ENCODE measurements around the gene CNP. TPM values are rescaled to one million over a fixed set of nuclear protein-coding genes. Genes with fewer than 3 reads are reported as not detected.
"Not testable (repeated sequence)": the region's sequence is repeated elsewhere in the genome, so short reads cannot be mapped to it uniquely, and the experiment has no call there.

The CNP gene
- 10 to 100 TPM; 63.1 to 85.3 TPM for total RNA-seq

GRCh38 chr17:41966463-41967140, at the start of gene CNP:
TSS of gene CNP (plus strand) at chr17:41966795. CDS start at chr17:41966885, 90 bp downstream.
- Mint-ChIP-seq H3K36me3 (peaks cover 13 to 16% of the 10 kb centered on the region in 2 donors), H3K27ac (peak within 1 kb of the TSS; percentile 73 to 98), H3K9me3 (no peaks in the 10 kb centered on the region)
- DNase-seq (ENCODE audit: low spot score in 2 of 2) = peak; percentile 90
- peak; percentile 76 to 85 for ATAC-seq

GRCh38 chr17:41917192-41917591, 49.4 kb upstream of the CNP start:
- H3K9me3 Mint-ChIP-seq = no peaks in the 10 kb centered on the region
- peak overlapping the region; percentile 77 to 89 for H3K27ac Mint-ChIP-seq

GRCh38 chr17:41917679-41918313, 48.8 kb upstream of the CNP start:
- peak in 1 of 2 donors; percentile 1 for ATAC-seq
- Mint-ChIP-seq H3K9me3 (no peaks in the 10 kb centered on the region), H3K36me3 (peaks cover 10 to 11% of the 10 kb centered on the region in 2 donors), H3K27ac (peak overlapping the region; percentile 77 to 89)
- peak in 1 of 2 donors; percentile 61 for DNase-seq (ENCODE audit: low spot score in 2 of 2)

More at GRCh38 chr17:41917192-41917591, 49.4 kb upstream of the CNP start:
- H3K36me3 Mint-ChIP-seq = peaks cover 11 to 14% of the 10 kb centered on the region in 2 donors
- ATAC-seq = no peak
- no peak for DNase-seq (ENCODE audit: low spot score in 2 of 2)

GRCh38 chr17:41918314-41919164, 48.1 kb upstream of the CNP start, which contains the start of gene ACLY:
TSS of gene ACLY (minus strand) at chr17:41918951. CDS start at chr17:41913873, 5,078 bp downstream.
- H3K27ac Mint-ChIP-seq = peak within 1 kb of the TSS; percentile 89 to 90
- DNase-seq (ENCODE audit: low spot score in 2 of 2) (peak; percentile 97 to 99), ATAC-seq (peak; percentile 99 to 100)
- H3K9me3 Mint-ChIP-seq = no peaks in the 10 kb centered on the region
- H3K36me3 Mint-ChIP-seq = peaks cover 5% of the 10 kb centered on the region in 2 donors

- Mint-ChIP-seq H3K9me3 (no peaks in the 10 kb centered on the region), H3K36me3 (peaks cover 5% of the 10 kb centered on the region in 2 donors), H3K27ac (peak overlapping the region in 1 of 2 donors; percentile 89)
- DNase-seq (ENCODE audit: low spot score in 2 of 2) (no peak), ATAC-seq (peak; percentile 3 to 12)
These were observed 47.3 kb upstream of the CNP start for GRCh38 chr17:41919165-41919817.

GRCh38 chr17:41919840-41920579, 46.6 kb upstream of the CNP start:
- DNase-seq (ENCODE audit: low spot score in 2 of 2) = no peak
- no peak overlapping the region for H3K27ac Mint-ChIP-seq
- no peaks in the 10 kb centered on the region for H3K9me3 Mint-ChIP-seq
- no peak for ATAC-seq
- peaks cover 5% of the 10 kb centered on the region in 2 donors for H3K36me3 Mint-ChIP-seq

GRCh38 chr17:41920580-41920955, 46.0 kb upstream of the CNP start:
- Mint-ChIP-seq H3K27ac (no peak overlapping the region), H3K9me3 (no peaks in the 10 kb centered on the region), H3K36me3 (peaks cover 5% of the 10 kb centered on the region in 2 donors)
- DNase-seq (ENCODE audit: low spot score in 2 of 2) (no peak), ATAC-seq (no peak)

GRCh38 chr17:41925991-41926590, 40.5 kb upstream of the CNP start:
- peaks cover 0 to 13% of the 10 kb centered on the region in 2 donors for H3K36me3 Mint-ChIP-seq
- H3K9me3 Mint-ChIP-seq = no peaks in the 10 kb centered on the region
- ATAC-seq = no peak
- no peak overlapping the region for H3K27ac Mint-ChIP-seq
- no peak for DNase-seq (ENCODE audit: low spot score in 2 of 2)

- no peak for ATAC-seq
- DNase-seq (ENCODE audit: low spot score in 2 of 2) = no peak
- Mint-ChIP-seq H3K36me3 (peaks cover 0 to 13% of the 10 kb centered on the region in 2 donors), H3K27ac (peak overlapping the region in 1 of 2 donors; percentile 86), H3K9me3 (no peaks in the 10 kb centered on the region)
These were observed 37.8 kb upstream of the CNP start for GRCh38 chr17:41928693-41929251.

- Mint-ChIP-seq H3K9me3 (no peaks in the 10 kb centered on the region), H3K27ac (peak within 1 kb of the TSS; percentile 86 to 90), H3K36me3 (peaks cover 0 to 13% of the 10 kb centered on the region in 2 donors)
- ATAC-seq (peak; percentile 98 to 99), DNase-seq (ENCODE audit: low spot score in 2 of 2) (peak; percentile 94 to 96)
These were observed 36.4 kb upstream of the CNP start, which contains the start of gene ODAD4 for GRCh38 chr17:41930009-41930832. TSS of gene ODAD4 (plus strand) at chr17:41930617. CDS start at chr17:41930724, 107 bp downstream.

- not testable (repeated sequence) for H3K9me3 Mint-ChIP-seq; DNase-seq (ENCODE audit: low spot score in 2 of 2)
- Mint-ChIP-seq H3K36me3 (peaks cover 0 to 13% of the 10 kb centered on the region in 2 donors), H3K27ac (peak overlapping the region; percentile 86 to 90)
- ATAC-seq = peak; percentile 43 to 64
These were observed 35.8 kb upstream of the CNP start for GRCh38 chr17:41930833-41931156.

- H3K36me3 Mint-ChIP-seq = peaks cover 0 to 13% of the 10 kb centered on the region in 2 donors
- not testable (repeated sequence) for ATAC-seq; DNase-seq (ENCODE audit: low spot score in 2 of 2); H3K27ac Mint-ChIP-seq; H3K9me3 Mint-ChIP-seq
These were observed 34.9 kb upstream of the CNP start for GRCh38 chr17:41931715-41932114.

- DNase-seq (ENCODE audit: low spot score in 2 of 2) (no peak), ATAC-seq (no peak)
- Mint-ChIP-seq H3K9me3 (no peaks in the 10 kb centered on the region), H3K27ac (no peak overlapping the region), H3K36me3 (peaks cover 0 to 13% of the 10 kb centered on the region in 2 donors)
These were observed 33.7 kb upstream of the CNP start for GRCh38 chr17:41932816-41933389.

- ATAC-seq = no peak
- Mint-ChIP-seq H3K36me3 (no peaks in the 10 kb centered on the region), H3K9me3 (no peaks in the 10 kb centered on the region), H3K27ac (no peak overlapping the region)
- no peak for DNase-seq (ENCODE audit: low spot score in 2 of 2)
These were observed 31.0 kb upstream of the CNP start for GRCh38 chr17:41935641-41936040.
